ENCODE measurements around the gene DAB1.

DAB1 gene

GRCh38 chr1:57086154-57086553 lies 337.7 kb downstream of the DAB1 start:
- TF ChIP-seq CTCF (IDR thresholded peaks at IDR 0.05; ENCODE audit: extremely low read depth, insufficient read depth, missing control alignments) = no peak
- in situ Hi-C loops (cut with MboI; ENCODE audit: low pct_unique_long_range_greater_than_20kb, low sequenced_read_pairs, unreplicated experiment) = no loop called here
- no peak for DNase-seq (ENCODE audit: low spot score)

GRCh38 chr1:57084701-57085100 lies 339.2 kb downstream of the DAB1 start:
- no peak for DNase-seq (ENCODE audit: low spot score)
- in situ Hi-C loops (cut with MboI; ENCODE audit: low pct_unique_long_range_greater_than_20kb, low sequenced_read_pairs, unreplicated experiment) = no loop called here
- no peak for TF ChIP-seq CTCF (IDR thresholded peaks at IDR 0.05; ENCODE audit: extremely low read depth, insufficient read depth, missing control alignments)

GRCh38 chr1:57082711-57083439 lies 341.0 kb downstream of the DAB1 start:
- in situ Hi-C loops (cut with MboI; ENCODE audit: low pct_unique_long_range_greater_than_20kb, low sequenced_read_pairs, unreplicated experiment) = no loop called here
- DNase-seq (ENCODE audit: low spot score) = no peak
- TF ChIP-seq CTCF (IDR thresholded peaks at IDR 0.05; ENCODE audit: extremely low read depth, insufficient read depth, missing control alignments) = no peak

- in situ Hi-C loops (cut with MboI; ENCODE audit: low pct_unique_long_range_greater_than_20kb, low sequenced_read_pairs, unreplicated experiment) = no loop called here
- peak; percentile 39 for TF ChIP-seq CTCF (IDR thresholded peaks at IDR 0.05; ENCODE audit: extremely low read depth, insufficient read depth, missing control alignments)
- DNase-seq (ENCODE audit: low spot score) = no peak
Measured at GRCh38 chr1:57079454-57080157, 344.3 kb downstream of the DAB1 start.

- no peak for DNase-seq (ENCODE audit: low spot score)
- TF ChIP-seq CTCF (IDR thresholded peaks at IDR 0.05; ENCODE audit: extremely low read depth, insufficient read depth, missing control alignments) = no peak
- in situ Hi-C loops (cut with MboI; ENCODE audit: low pct_unique_long_range_greater_than_20kb, low sequenced_read_pairs, unreplicated experiment) = no loop called here
Measured at GRCh38 chr1:57072401-57073110, 351.3 kb downstream of the DAB1 start.

- no peak for TF ChIP-seq CTCF (IDR thresholded peaks at IDR 0.05; ENCODE audit: extremely low read depth, insufficient read depth, missing control alignments)
- in situ Hi-C loops (cut with MboI; ENCODE audit: low pct_unique_long_range_greater_than_20kb, low sequenced_read_pairs, unreplicated experiment) = no loop called here
- DNase-seq (ENCODE audit: low spot score) = no peak
Measured at GRCh38 chr1:57067863-57068262, 356.0 kb downstream of the DAB1 start.

Measured in GM13977 (cell line).